Parietal lobe (tissue), 1 donor: ENCODE data around the gene FGD1. TPM values are rescaled to one million over a fixed set of nuclear protein-coding genes. Genes with fewer than 3 reads are reported as not detected.

Experiments
- total RNA-seq: library from RNA; depleted of rRNA; stranded (reverse); fragments of >200 nt; gene quantifications from one replicate; pipeline ENCODE4 v1.2.3, GENCODE V29; 2014

The FGD1 gene
- total RNA-seq = 13.8 TPM

GRCh38 chrX:54495814-54496516, at the start of gene FGD1:
FGD1 (minus strand) TSS chrX:54496234; CDS start chrX:54495432, 802 bp downstream.

GRCh38 chrX:54529552-54530356, 33.7 kb upstream of the FGD1 start, which contains the start of gene GNL3L:
GNL3L (plus strand) TSS chrX:54530219; CDS start chrX:54532567, 2,348 bp downstream.

GRCh38 chrX:54439960-54440871, 55.8 kb downstream of the FGD1 start, which contains the start of gene TSR2:
TSR2 (plus strand) TSS chrX:54440404; CDS start chrX:54440422, 18 bp downstream.

Other genes starting within 250 kb of the FGD1 start
- gene WNK3, start 138.2 kb downstream of the FGD1 start, total RNA-seq = 61.3 TPM
- 12.2 TPM for gene TSR2, start 55.8 kb downstream of the FGD1 start, total RNA-seq
- 32.9 TPM for gene GNL3L, start 34.0 kb upstream of the FGD1 start, total RNA-seq